HEK293 (cell line): ENCODE data around the gene TMEM239.

Experiments used
- CTCF ChIA-PET: fragments of 350-600 bp; formaldehyde crosslinking; extraction: SDS; loops from one replicate; lab custom pipeline; 2021; ENCODE audit warnings: antibody characterized with exemption; lab: Yijun Ruan, JAX
- POLR2A ChIA-PET: fragments of 300-600 bp; formaldehyde crosslinking; extraction: SDS; loops from one replicate; lab custom pipeline; 2020; ENCODE audit warnings: antibody characterized with exemption, inconsistent platforms; lab: Yijun Ruan, JAX
- H3K27ac ChIP-seq: fragments of 200-500 bp; sonication (Bioruptor generic); 2 replicates; pipeline ENCODE4 v1.5.1; 2014; ENCODE audit warnings: low read depth, low read length, control low read depth, inconsistent platforms; ENCODE audit errors: extremely low read depth
- H3K36me3 ChIP-seq, 2 experiments: fragments of 200-500 bp in 1 of 2; sonication (Bioruptor generic) in 1 of 2; 1 replicate in 1 of 2; 2 replicates in 1 of 2; pipeline ENCODE4 v1.5.1; 2014 to 2017; ENCODE audit warnings: inconsistent platforms in 2 of 2, low read length in 2 of 2; ENCODE audit not compliant: control insufficient read depth in 2 of 2, insufficient read depth in 1 of 2
- H3K4me1 ChIP-seq: fragments of 200-500 bp; sonication (Bioruptor generic); 2 replicates; pipeline ENCODE4 v1.5.1; 2014; ENCODE audit warnings: mild to moderate bottlenecking, low read length, inconsistent platforms; ENCODE audit not compliant: control insufficient read depth, insufficient read depth
- H3K4me3 ChIP-seq: 2 replicates; pipeline ENCODE4 v1.5.1; 2011; ENCODE audit warnings: low read depth, mild to moderate bottlenecking, control low read depth, low read length, moderate library complexity
- H3K9me3 ChIP-seq: fragments of 200-500 bp; sonication (Bioruptor generic); 2 replicates; pipeline ENCODE4 v1.5.1; 2014; ENCODE audit warnings: low read depth, low read length, inconsistent platforms; ENCODE audit not compliant: control insufficient read depth, insufficient read depth
- HOXC10 ChIP-seq: sonication (generic); formaldehyde crosslinking; IDR thresholded peaks from 2 replicates; pipeline ENCODE4 v1.8.1; 2023; ENCODE audit warnings: mild to moderate bottlenecking, missing genetic modification reagents
- KLF16 ChIP-seq: fragments of 450-650 bp; formaldehyde crosslinking; IDR thresholded peaks from 2 replicates; pipeline ENCODE4 v1.5.1; 2017; ENCODE audit warnings: missing biosample characterization, missing genetic modification characterization
- YY1 ChIP-seq: fragments of 450-650 bp; formaldehyde crosslinking; IDR thresholded peaks from 2 replicates; pipeline ENCODE4 v1.5.1; 2018; ENCODE audit warnings: missing biosample characterization, missing genetic modification characterization
- ZFP37 ChIP-seq: fragments of 450-650 bp; formaldehyde crosslinking; IDR thresholded peaks from 2 replicates; pipeline ENCODE4 v1.5.1; 2016; ENCODE audit warnings: missing biosample characterization, missing genetic modification characterization
- ZIC2 ChIP-seq: fragments of 450-650 bp; formaldehyde crosslinking; IDR thresholded peaks from 2 replicates; pipeline ENCODE4 v1.5.1; 2016; ENCODE audit warnings: missing biosample characterization, missing genetic modification characterization
- ZNF132 ChIP-seq: fragments of 450-650 bp; formaldehyde crosslinking; IDR thresholded peaks from 2 replicates; pipeline ENCODE4 v1.5.1; 2017; ENCODE audit warnings: missing biosample characterization, missing genetic modification characterization, borderline replicate concordance
- ZNF146 ChIP-seq: fragments of 450-650 bp; formaldehyde crosslinking; IDR thresholded peaks from 2 replicates; pipeline ENCODE4 v1.5.1; 2016; ENCODE audit warnings: missing biosample characterization, missing genetic modification characterization
- ZNF184 ChIP-seq: fragments of 450-650 bp; IDR thresholded peaks from 2 replicates; pipeline ENCODE4 v1.5.1; 2018; ENCODE audit warnings: missing biosample characterization, mild to moderate bottlenecking, missing genetic modification characterization
- ZNF311 ChIP-seq: fragments of 450-650 bp; formaldehyde crosslinking; IDR thresholded peaks from 2 replicates; pipeline ENCODE4 v1.5.1; 2017; ENCODE audit warnings: missing biosample characterization, missing genetic modification characterization, borderline replicate concordance
- ZNF324 ChIP-seq: fragments of 450-650 bp; formaldehyde crosslinking; IDR thresholded peaks from 2 replicates; pipeline ENCODE4 v1.5.1; 2016; ENCODE audit warnings: missing biosample characterization, missing genetic modification characterization
- ZNF394 ChIP-seq: fragments of 450-650 bp; formaldehyde crosslinking; IDR thresholded peaks from 2 replicates; pipeline ENCODE4 v1.5.1; 2016; ENCODE audit warnings: missing biosample characterization, missing genetic modification characterization, mild to moderate bottlenecking, moderate library complexity, borderline replicate concordance
- ZNF423 ChIP-seq: fragments of 450-650 bp; formaldehyde crosslinking; IDR thresholded peaks from 2 replicates; pipeline ENCODE4 v1.5.1; 2016; ENCODE audit warnings: missing biosample characterization, missing genetic modification characterization
- ZNF48 ChIP-seq: fragments of 450-650 bp; formaldehyde crosslinking; IDR thresholded peaks from 2 replicates; pipeline ENCODE4 v1.5.1; 2016; ENCODE audit warnings: missing biosample characterization, missing genetic modification characterization
- ZNF600 ChIP-seq: fragments of 450-650 bp; formaldehyde crosslinking; IDR thresholded peaks from 2 replicates; pipeline ENCODE4 v1.5.1; 2016; ENCODE audit warnings: missing biosample characterization, missing genetic modification characterization
- ZNF626 ChIP-seq: fragments of 450-650 bp; sonication (Bioruptor Pico); formaldehyde crosslinking; IDR thresholded peaks from 2 replicates; pipeline ENCODE4 v1.5.1; 2018; ENCODE audit warnings: missing biosample characterization, missing genetic modification characterization, inconsistent platforms
- ZNF629 ChIP-seq: fragments of 450-650 bp; formaldehyde crosslinking; IDR thresholded peaks from 2 replicates; pipeline ENCODE4 v1.5.1; 2017; ENCODE audit warnings: missing biosample characterization, missing genetic modification characterization
- ZNF654 ChIP-seq: fragments of 450-650 bp; formaldehyde crosslinking; IDR thresholded peaks from 2 replicates; pipeline ENCODE4 v1.5.1; 2016; ENCODE audit warnings: low read depth, missing biosample characterization, missing genetic modification characterization
- ZNF677 ChIP-seq: fragments of 450-650 bp; IDR thresholded peaks from 2 replicates; pipeline ENCODE4 v1.5.0; 2018; ENCODE audit warnings: missing biosample characterization, mild to moderate bottlenecking, missing genetic modification characterization, moderate library complexity
- ZNF701 ChIP-seq: fragments of 450-650 bp; formaldehyde crosslinking; IDR thresholded peaks from 2 replicates; pipeline ENCODE4 v1.5.1; 2016; ENCODE audit warnings: missing biosample characterization, missing genetic modification characterization
- ZNF768 ChIP-seq: fragments of 450-650 bp; formaldehyde crosslinking; IDR thresholded peaks from 2 replicates; pipeline ENCODE4 v1.5.1; 2018; ENCODE audit warnings: missing biosample characterization, mild to moderate bottlenecking, missing genetic modification characterization
- ZSCAN23 ChIP-seq: fragments of 450-650 bp; formaldehyde crosslinking; IDR thresholded peaks from 2 replicates; pipeline ENCODE4 v1.5.1; 2016; ENCODE audit warnings: missing biosample characterization, missing genetic modification characterization
- TF ChIP-seq, protein P1 (sequence below): fragments of 450-650 bp; IDR thresholded peaks from 2 replicates; pipeline ENCODE4 v1.5.1; 2018; ENCODE audit warnings: missing biosample characterization, mild to moderate bottlenecking, missing genetic modification characterization
- TF ChIP-seq, protein P2 (sequence below): fragments of 450-650 bp; formaldehyde crosslinking; IDR thresholded peaks from 2 replicates; pipeline ENCODE4 v1.5.1; 2016; ENCODE audit warnings: missing biosample characterization, missing genetic modification characterization
- TF ChIP-seq, protein P3 (sequence below): fragments of 450-650 bp; formaldehyde crosslinking; IDR thresholded peaks from 2 replicates; pipeline ENCODE4 v1.5.1; 2017; ENCODE audit warnings: missing biosample characterization, missing genetic modification characterization
- TF ChIP-seq, protein P4 (sequence below): fragments of 450-650 bp; formaldehyde crosslinking; IDR thresholded peaks from 2 replicates; pipeline ENCODE4 v1.5.1; 2016; ENCODE audit warnings: missing biosample characterization, missing genetic modification characterization

The TMEM239 gene

DNA sequence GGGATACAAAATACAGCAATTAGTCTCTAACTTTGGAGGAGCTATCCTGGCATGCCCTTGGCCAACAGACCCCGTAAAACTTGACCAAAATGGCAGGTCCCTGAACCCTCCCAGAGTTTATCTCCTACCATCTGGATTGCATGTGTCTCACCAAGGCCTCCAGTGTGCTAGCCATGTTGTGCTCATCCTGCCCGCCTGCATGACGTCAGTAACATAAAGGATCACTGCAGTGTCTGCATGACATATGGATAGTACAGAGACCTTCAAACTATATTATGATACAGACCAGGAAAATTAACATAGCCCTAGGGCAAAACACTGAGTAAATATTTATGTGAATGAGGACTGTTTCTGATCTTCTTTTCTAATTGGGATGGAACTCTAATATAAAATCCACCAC is 41.0 kb upstream of the TMEM239 start:
- no peak for TF ChIP-seq KLF16 (tag by site-specific recombination)
- no peak for TF ChIP-seq ZNF311 (tag by site-specific recombination)
- TF ChIP-seq, all 188 proteins: peak for 0
- CTCF ChIA-PET = interaction anchor here (0.7 to 1.3 kb wide), 4 partner anchors 19 to 264 kb away, joined by 3 to 5 read pairs (median 4); no protein-coding TSS in a partner anchor
- Histone ChIP-seq H3K27ac (no peak overlapping the region), H3K4me3 (no peak overlapping the region), H3K9me3 (no peaks in the 10 kb centered on the region), H3K4me1 (no peaks in the 10 kb centered on the region), H3K36me3 (no peaks in the 10 kb centered on the region)
- POLR2A ChIA-PET = no interaction called here

DNA sequence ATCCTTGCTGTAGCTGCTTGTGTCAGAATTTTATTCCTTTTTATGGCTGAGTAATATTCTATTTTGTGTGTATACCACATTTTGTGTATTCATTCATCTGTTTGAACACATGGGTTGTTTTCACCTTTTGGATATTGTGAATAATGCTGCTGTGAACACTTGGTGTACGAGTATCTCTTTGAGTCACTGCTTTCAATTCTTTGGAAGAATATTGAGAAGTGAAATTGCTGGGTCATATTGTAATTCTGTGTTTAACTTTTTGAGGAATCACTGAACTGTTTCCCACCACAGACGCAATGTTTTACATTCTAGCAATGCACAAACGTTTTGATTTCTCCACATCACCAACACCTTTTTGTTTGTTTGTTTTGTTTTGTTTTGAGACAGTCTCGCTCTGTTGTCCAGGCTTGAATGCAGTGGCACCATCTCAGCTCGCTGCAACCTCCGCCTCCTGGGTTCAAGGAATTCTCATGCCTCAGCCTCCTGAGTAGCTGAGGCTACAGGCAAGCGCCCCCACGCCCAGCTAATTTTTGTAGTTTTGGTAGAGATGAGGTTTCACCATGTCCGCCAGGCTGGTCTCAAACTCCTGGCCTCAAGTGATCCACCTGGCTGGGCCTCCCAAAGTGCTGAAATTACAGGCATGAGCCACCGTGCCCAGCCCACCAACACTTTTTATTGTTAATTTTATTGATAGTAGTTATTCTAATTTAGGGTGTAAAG is 37.4 kb upstream of the TMEM239 start:
- CTCF ChIA-PET = interaction anchor here (0.6 to 0.7 kb wide), 2 partner anchors 16 to 26 kb away, joined by 3 read pairs; no protein-coding TSS in a partner anchor
- H3K36me3 ChIP-seq = no peaks in the 10 kb centered on the region
- no peaks in the 10 kb centered on the region for H3K4me1 ChIP-seq
- H3K9me3 ChIP-seq = no peaks in the 10 kb centered on the region
- POLR2A ChIA-PET = no interaction called here
- H3K4me3 ChIP-seq = no peak overlapping the region
- H3K27ac ChIP-seq = no peak overlapping the region
- TF ChIP-seq HOXC10 (CRISPR knock-in tag) (no peak), ZNF768 (no peak), ZNF146 (no peak), ZNF48 (tag by site-specific recombination) (no peak), ZNF423 (no peak), ZIC2 (no peak), ZNF324 (tag by site-specific recombination) (no peak), ZNF626 (tag by site-specific recombination) (no peak), ZSCAN23 (tag by site-specific recombination) (no peak), YY1 (no peak), ZFP37 (tag by site-specific recombination) (no peak), ZNF629 (tag by site-specific recombination) (no peak), ZNF132 (tag by site-specific recombination) (no peak), ZNF311 (tag by site-specific recombination) (no peak), ZNF654 (tag by site-specific recombination) (no peak)
- TF ChIP-seq, protein P1, sequence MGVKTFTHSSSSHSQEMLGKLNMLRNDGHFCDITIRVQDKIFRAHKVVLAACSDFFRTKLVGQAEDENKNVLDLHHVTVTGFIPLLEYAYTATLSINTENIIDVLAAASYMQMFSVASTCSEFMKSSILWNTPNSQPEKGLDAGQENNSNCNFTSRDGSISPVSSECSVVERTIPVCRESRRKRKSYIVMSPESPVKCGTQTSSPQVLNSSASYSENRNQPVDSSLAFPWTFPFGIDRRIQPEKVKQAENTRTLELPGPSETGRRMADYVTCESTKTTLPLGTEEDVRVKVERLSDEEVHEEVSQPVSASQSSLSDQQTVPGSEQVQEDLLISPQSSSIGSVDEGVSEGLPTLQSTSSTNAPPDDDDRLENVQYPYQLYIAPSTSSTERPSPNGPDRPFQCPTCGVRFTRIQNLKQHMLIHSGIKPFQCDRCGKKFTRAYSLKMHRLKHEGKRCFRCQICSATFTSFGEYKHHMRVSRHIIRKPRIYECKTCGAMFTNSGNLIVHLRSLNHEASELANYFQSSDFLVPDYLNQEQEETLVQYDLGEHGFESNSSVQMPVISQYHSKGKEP (tag by site-specific recombination) = no peak
- TF ChIP-seq, protein P2, sequence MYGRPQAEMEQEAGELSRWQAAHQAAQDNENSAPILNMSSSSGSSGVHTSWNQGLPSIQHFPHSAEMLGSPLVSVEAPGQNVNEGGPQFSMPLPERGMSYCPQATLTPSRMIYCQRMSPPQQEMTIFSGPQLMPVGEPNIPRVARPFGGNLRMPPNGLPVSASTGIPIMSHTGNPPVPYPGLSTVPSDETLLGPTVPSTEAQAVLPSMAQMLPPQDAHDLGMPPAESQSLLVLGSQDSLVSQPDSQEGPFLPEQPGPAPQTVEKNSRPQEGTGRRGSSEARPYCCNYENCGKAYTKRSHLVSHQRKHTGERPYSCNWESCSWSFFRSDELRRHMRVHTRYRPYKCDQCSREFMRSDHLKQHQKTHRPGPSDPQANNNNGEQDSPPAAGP (tag by site-specific recombination) = no peak

DNA sequence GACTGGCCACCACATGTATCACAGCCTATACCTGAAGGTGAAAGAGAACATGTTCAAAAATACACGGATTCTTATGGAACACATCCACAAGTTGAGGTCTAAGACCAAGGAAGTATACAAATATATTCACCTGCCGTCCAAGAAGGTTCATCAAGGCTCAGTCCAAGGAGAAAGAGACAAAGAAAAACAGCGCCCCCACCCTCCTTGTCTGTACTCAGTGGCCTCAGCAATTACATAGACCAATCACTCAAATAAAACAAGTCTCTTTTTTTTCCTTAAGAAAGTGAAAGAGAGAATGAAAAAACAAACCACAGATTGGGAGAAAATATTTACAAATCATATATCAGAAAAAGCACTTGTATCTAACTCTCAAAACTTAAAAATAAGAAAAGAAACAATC is 35.2 kb upstream of the TMEM239 start:
- H3K4me1 ChIP-seq = no peaks in the 10 kb centered on the region
- POLR2A ChIA-PET = no interaction called here
- H3K36me3 ChIP-seq = no peaks in the 10 kb centered on the region
- no peak overlapping the region for H3K27ac ChIP-seq
- CTCF ChIA-PET = interaction anchor here (1.0 to 1.4 kb wide), 4 partner anchors 10 to 220 kb away, joined by 3 to 8 read pairs (median 4); no protein-coding TSS in a partner anchor
- no peaks in the 10 kb centered on the region for H3K9me3 ChIP-seq
- no peak overlapping the region for H3K4me3 ChIP-seq
- no peak for TF ChIP-seq ZNF701
- TF ChIP-seq ZNF184 (tag by site-specific recombination) = no peak
- TF ChIP-seq, protein P3, sequence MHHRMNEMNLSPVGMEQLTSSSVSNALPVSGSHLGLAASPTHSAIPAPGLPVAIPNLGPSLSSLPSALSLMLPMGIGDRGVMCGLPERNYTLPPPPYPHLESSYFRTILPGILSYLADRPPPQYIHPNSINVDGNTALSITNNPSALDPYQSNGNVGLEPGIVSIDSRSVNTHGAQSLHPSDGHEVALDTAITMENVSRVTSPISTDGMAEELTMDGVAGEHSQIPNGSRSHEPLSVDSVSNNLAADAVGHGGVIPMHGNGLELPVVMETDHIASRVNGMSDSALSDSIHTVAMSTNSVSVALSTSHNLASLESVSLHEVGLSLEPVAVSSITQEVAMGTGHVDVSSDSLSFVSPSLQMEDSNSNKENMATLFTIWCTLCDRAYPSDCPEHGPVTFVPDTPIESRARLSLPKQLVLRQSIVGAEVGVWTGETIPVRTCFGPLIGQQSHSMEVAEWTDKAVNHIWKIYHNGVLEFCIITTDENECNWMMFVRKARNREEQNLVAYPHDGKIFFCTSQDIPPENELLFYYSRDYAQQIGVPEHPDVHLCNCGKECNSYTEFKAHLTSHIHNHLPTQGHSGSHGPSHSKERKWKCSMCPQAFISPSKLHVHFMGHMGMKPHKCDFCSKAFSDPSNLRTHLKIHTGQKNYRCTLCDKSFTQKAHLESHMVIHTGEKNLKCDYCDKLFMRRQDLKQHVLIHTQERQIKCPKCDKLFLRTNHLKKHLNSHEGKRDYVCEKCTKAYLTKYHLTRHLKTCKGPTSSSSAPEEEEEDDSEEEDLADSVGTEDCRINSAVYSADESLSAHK (tag by site-specific recombination) = no peak
- TF ChIP-seq ZNF677 (tag by site-specific recombination) = no peak
- TF ChIP-seq ZNF311 (tag by site-specific recombination) = no peak
- TF ChIP-seq, protein P4, sequence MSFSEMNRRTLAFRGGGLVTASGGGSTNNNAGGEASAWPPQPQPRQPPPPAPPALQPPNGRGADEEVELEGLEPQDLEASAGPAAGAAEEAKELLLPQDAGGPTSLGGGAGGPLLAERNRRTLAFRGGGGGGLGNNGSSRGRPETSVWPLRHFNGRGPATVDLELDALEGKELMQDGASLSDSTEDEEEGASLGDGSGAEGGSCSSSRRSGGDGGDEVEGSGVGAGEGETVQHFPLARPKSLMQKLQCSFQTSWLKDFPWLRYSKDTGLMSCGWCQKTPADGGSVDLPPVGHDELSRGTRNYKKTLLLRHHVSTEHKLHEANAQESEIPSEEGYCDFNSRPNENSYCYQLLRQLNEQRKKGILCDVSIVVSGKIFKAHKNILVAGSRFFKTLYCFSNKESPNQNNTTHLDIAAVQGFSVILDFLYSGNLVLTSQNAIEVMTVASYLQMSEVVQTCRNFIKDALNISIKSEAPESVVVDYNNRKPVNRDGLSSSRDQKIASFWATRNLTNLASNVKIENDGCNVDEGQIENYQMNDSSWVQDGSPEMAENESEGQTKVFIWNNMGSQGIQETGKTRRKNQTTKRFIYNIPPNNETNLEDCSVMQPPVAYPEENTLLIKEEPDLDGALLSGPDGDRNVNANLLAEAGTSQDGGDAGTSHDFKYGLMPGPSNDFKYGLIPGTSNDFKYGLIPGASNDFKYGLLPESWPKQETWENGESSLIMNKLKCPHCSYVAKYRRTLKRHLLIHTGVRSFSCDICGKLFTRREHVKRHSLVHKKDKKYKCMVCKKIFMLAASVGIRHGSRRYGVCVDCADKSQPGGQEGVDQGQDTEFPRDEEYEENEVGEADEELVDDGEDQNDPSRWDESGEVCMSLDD (tag by site-specific recombination) = no peak
- no peak for TF ChIP-seq ZNF394
- no peak for TF ChIP-seq ZNF600 (tag by site-specific recombination)
